Measurements from ENCODE around the gene ETV6. TPM values are rescaled to one million over a fixed set of nuclear protein-coding genes. Genes with fewer than 3 reads are reported as not detected.

Gene ETV6
- total RNA-seq, 2 experiments from 2014 or later, result 53.7 to 54.9 TPM

DNA sequence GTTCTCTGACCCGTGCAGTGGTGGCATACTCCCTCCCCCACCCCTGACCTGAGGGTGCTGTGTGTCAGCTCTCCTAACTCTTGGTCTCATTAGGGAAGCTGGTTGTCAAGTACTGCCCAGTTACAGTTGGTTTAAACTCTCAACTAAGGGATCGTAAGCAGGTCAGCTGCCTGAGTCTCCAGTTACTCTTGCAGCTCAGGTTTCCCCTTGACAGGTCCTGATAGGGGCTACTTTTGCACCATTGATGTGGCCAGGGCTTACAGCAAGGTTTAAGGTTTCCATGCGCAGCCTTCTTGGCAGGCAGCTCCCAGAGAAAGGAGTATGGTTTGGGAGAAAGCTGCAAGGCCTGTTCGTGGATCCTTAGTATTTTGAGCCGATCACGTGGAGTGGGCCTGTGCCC, 74.5 kb downstream of the ETV6 start:
- DNase-seq, result no peak
- H3K27ac Mint-ChIP-seq, result no peak overlapping the region
- CTCF ChIA-PET, result no interaction called here
- peaks cover 31% of the 10 kb centered on the region for H3K36me3 Mint-ChIP-seq (ENCODE audit: low read depth)
- no peaks in the 10 kb centered on the region for H3K27me3 Mint-ChIP-seq
- H3K4me3 Mint-ChIP-seq, result no peak overlapping the region
- H3K9me3 Mint-ChIP-seq, result no peaks in the 10 kb centered on the region
- POLR2A ChIA-PET, result no interaction called here
- peaks cover 41% of the 10 kb centered on the region for H3K4me1 Mint-ChIP-seq

DNA sequence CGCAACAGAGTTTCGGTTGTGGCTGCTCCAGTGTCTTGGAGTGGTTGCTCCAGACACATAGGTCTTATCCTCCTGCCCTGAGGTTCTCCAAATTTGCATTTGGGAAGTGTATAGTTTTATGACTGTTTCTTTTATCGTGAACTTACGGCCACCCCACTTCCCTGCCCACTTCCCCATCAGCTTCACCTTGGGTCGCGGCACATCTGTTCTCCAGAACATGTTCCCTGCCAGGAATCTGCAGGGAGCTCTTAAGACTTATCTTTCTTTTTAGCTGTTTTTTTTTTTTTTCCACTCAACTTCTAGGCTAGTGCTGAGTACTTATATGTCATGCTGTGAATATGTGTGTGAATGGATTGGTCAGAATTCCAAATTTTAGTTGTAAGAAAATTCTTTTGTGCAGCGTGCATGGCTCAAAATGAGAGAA, 75.4 kb downstream of the ETV6 start:
- Mint-ChIP-seq H3K27me3 (no peaks in the 10 kb centered on the region), H3K4me3 (no peak overlapping the region), H3K36me3 (ENCODE audit: low read depth) (peaks cover 30% of the 10 kb centered on the region), H3K27ac (no peak overlapping the region), H3K9me3 (no peaks in the 10 kb centered on the region), H3K4me1 (peaks cover 41% of the 10 kb centered on the region)
- ChIA-PET CTCF (no interaction called here), POLR2A (no interaction called here)
- no peak for DNase-seq

DNA sequence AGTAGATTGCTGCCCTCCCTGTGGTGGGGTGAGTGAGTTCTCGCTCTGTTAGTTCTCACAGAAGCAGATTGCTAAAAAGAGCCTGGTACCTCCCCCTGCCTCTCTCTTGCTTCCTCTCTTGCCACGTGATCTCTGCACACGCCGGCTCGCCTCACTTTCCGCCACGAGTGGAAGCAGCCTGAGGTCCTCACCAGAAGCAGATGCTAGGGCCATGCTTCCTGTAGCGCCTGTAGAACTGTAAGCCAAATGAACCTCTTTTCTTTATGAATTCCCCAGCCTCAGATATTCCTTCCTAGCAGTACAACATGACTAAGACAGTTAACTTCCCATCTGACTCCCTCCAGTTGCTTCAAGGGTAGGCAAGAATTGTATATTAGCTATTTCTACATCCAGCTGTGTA, 76.2 kb downstream of the ETV6 start:
- peaks cover 30% of the 10 kb centered on the region for H3K36me3 Mint-ChIP-seq (ENCODE audit: low read depth)
- DNase-seq, result no peak
- no peaks in the 10 kb centered on the region for H3K9me3 Mint-ChIP-seq
- CTCF ChIA-PET, result no interaction called here
- no peak overlapping the region for H3K27ac Mint-ChIP-seq
- no peaks in the 10 kb centered on the region for H3K27me3 Mint-ChIP-seq
- H3K4me1 Mint-ChIP-seq, result peaks cover 43% of the 10 kb centered on the region
- H3K4me3 Mint-ChIP-seq, result no peak overlapping the region
- POLR2A ChIA-PET, result no interaction called here

DNA sequence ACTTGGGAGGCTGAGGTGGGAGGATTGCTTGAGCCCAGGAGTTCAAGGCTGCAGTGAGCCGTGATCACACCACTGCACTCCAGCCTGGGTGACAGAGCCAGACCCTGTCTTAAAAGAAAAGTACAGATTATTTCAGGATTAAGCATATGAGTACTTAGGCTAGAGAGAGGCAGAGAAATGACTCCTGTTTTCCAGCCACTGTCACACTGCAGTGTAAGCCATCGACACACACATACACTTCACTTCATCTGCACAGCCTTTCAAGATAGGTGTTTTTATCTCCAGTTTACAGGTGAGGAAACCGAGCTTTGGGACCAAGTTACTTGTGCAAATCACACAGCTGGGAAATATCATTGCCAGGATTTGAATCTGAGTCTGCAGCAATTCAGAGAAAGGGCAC, 77.2 kb downstream of the ETV6 start:
- peaks cover 51% of the 10 kb centered on the region for H3K4me1 Mint-ChIP-seq
- no peak for DNase-seq
- no peaks in the 10 kb centered on the region for H3K9me3 Mint-ChIP-seq
- H3K36me3 Mint-ChIP-seq (ENCODE audit: low read depth), result peaks cover 26% of the 10 kb centered on the region
- POLR2A ChIA-PET, result interaction anchor here (1.2 kb wide), 1 partner anchor 84 kb away, joined by 4 read pairs; no protein-coding TSS in a partner anchor
- CTCF ChIA-PET, result interaction anchor here (1.6 kb wide), 1 partner anchor 28 kb away, joined by 6 read pairs; no protein-coding TSS in a partner anchor
- no peak overlapping the region for H3K4me3 Mint-ChIP-seq
- peak overlapping the region; percentile 28 for H3K27ac Mint-ChIP-seq
- no peaks in the 10 kb centered on the region for H3K27me3 Mint-ChIP-seq

DNA sequence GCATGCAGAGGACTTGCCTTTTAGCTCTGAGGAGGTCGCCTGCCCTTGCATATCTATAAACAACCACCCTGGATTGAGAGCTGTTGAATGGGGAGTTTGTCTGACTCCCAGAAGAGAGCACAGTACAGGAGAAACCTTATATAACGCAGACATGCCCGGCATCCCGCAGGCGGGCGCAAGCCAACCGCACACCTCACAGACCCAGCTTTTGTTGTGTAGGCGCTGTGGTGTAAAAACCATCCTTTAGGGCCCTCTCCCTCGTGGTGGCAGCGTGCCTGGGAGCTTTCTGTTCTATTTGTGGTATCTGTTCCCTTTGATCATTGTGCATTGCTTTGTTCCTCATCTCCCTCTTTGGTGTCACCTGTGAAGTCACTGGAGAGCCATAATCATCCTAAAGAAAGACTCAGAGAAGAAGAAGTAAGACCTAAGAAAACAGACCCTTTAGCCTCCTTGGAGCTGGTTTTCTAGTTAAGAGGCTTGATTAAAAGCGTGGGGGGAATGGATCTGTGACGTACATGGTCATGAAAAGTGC, 77.7 kb downstream of the ETV6 start:
- ChIA-PET CTCF (interaction anchor here (1.6 kb wide), 1 partner anchor 28 kb away, joined by 6 read pairs; no protein-coding TSS in a partner anchor), POLR2A (interaction anchor here (0.8 to 1.2 kb wide), 2 partner anchors 9 to 84 kb away, joined by 3 to 4 read pairs; no protein-coding TSS in a partner anchor)
- H3K9me3 Mint-ChIP-seq, result no peaks in the 10 kb centered on the region
- H3K4me1 Mint-ChIP-seq, result peaks cover 54% of the 10 kb centered on the region
- peak overlapping the region; percentile 28 for H3K27ac Mint-ChIP-seq
- peak; percentile 27 for DNase-seq
- H3K36me3 Mint-ChIP-seq (ENCODE audit: low read depth), result peaks cover 26% of the 10 kb centered on the region
- H3K27me3 Mint-ChIP-seq, result no peaks in the 10 kb centered on the region
- no peak overlapping the region for H3K4me3 Mint-ChIP-seq

DNA sequence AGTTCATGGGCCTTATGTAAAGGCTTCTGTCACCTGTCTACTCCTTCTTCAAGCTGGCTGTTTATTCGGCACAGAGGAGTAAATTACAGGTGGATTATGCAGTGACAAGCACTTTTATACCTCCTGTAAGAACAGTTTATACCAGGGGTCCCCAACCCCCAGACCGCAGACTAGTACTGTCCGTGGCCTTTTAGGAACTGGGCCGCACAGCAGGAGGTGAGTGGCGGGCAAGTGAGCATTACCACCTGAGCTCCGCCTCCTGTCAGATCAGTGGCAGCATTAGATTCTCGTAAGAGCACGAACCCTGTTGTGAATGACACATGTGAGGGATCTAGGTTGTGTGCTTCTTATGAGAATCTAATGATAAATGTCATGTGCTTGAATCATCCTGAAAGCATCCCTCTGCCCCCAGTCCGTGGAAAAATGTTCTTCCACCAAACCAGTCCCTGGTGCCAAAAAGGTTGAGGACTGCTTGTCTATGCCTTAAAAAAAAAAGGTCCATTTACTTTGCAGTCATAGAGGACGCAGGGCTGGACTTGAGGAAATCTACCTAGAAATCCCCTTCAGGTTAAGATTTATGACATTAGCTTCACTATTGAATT, 78.8 kb downstream of the ETV6 start:
- POLR2A ChIA-PET, result no interaction called here
- no peaks in the 10 kb centered on the region for H3K9me3 Mint-ChIP-seq
- H3K27ac Mint-ChIP-seq, result no peak overlapping the region
- no peak for DNase-seq
- H3K4me1 Mint-ChIP-seq, result peaks cover 63% of the 10 kb centered on the region
- CTCF ChIA-PET, result no interaction called here
- no peak overlapping the region for H3K4me3 Mint-ChIP-seq
- H3K36me3 Mint-ChIP-seq (ENCODE audit: low read depth), result peaks cover 29% of the 10 kb centered on the region
- H3K27me3 Mint-ChIP-seq, result no peaks in the 10 kb centered on the region

DNA sequence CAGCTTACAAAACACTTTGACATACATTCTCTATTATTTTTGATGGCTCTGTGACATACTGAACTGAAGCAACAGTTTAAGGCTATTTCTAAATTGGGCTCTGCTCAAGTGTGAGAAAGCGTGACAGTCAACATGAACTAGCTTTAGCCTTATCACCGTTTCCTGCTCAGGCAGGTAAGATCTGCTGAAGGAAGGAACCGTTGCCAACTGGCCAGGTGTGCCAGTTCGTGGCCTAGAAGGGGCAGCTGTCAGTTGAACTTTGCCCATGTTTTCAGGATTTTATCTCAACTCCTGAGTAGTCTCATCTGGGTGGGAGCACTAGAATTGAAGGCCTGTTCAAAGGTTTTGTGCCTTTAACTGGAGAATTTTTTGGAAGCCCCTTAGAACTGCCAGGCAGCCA, 79.5 kb downstream of the ETV6 start:
- H3K4me3 Mint-ChIP-seq, result no peak overlapping the region
- H3K4me1 Mint-ChIP-seq, result peaks cover 67% of the 10 kb centered on the region
- no peaks in the 10 kb centered on the region for H3K9me3 Mint-ChIP-seq
- ChIA-PET CTCF (no interaction called here), POLR2A (no interaction called here)
- H3K27me3 Mint-ChIP-seq, result no peaks in the 10 kb centered on the region
- peaks cover 32% of the 10 kb centered on the region for H3K36me3 Mint-ChIP-seq (ENCODE audit: low read depth)
- H3K27ac Mint-ChIP-seq, result no peak overlapping the region
- no peak for DNase-seq

DNA sequence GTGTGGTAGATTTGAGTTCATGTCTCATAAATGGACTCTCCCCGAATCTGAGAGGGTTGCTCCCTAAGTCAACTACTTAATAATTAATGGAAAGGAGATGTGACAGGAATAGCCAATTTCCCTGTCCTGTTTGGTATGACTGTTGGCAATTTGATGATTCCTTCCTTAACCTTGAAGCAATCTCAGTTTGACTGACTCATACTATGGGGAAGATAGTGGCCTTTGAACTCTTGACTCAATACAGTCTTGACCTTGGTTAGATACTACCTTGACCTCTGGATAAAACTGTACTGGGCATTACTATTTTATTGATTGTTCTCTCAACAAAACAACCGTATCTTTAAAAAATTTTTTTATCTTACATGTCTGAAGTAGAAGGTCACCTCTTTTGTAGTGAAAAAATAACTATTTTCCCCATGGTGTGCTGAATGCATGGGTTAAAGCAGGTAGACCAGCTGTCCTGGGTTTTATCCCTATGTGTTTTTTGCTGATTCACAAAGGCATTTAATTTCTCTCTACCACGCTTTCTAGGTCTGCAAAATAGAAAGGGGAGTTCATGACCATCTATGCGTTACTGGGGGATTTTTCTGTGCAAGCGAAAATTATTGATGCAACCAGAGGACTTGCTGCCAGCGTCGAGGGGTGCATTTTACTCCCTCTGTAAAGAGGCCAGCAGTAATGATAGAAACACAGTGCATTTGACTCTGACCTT, 80.1 kb downstream of the ETV6 start:
- Mint-ChIP-seq H3K9me3 (no peaks in the 10 kb centered on the region), H3K4me3 (no peak overlapping the region), H3K27ac (no peak overlapping the region), H3K27me3 (no peaks in the 10 kb centered on the region), H3K36me3 (ENCODE audit: low read depth) (peaks cover 32% of the 10 kb centered on the region), H3K4me1 (peaks cover 69% of the 10 kb centered on the region)
- ChIA-PET POLR2A (interaction anchor here (2.0 kb wide), 1 partner anchor 8 kb away, joined by 7 read pairs; no protein-coding TSS in a partner anchor), CTCF (no interaction called here)
- no peak for DNase-seq

DNA sequence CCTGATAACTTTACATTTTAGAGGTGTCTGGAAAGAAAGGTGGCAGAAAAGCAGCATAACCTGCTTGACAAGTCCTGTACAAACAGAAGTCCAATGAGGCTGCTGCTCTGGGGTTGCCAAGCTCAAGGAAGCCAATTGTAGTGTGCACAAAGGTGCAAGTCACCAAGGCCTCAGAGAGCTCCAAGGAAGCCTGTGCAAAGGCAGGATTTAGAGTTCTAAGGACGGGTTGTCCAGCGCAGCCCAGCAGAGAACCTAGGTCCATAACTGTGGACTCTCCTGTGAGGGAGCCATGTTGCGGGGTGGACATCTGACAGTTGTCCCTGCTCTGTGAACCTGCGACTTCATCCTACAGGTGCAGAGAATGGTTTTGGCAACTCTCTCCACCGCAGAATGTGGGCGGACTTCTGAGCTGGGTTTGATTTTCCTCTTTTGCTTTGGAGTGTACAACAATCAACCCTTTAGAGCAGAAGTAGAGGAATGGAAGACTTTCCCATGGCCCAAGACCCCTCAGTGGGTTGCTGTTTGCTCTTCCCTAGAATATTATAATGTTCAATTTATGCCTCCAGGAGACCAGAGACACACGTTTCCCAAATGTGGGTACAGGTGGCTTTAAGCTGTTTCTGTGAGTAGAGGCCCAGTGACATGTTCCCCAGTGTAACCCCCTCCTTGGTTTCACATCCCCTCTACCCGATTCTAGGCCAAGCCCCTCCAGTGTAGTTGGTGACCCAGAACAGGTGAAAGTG, 81.0 kb downstream of the ETV6 start:
- DNase-seq, result no peak
- Mint-ChIP-seq H3K4me3 (no peak overlapping the region), H3K27ac (peak overlapping the region; percentile 70), H3K27me3 (no peaks in the 10 kb centered on the region), H3K9me3 (no peaks in the 10 kb centered on the region), H3K36me3 (ENCODE audit: low read depth) (peaks cover 32% of the 10 kb centered on the region), H3K4me1 (peaks cover 70% of the 10 kb centered on the region)
- POLR2A ChIA-PET, result interaction anchor here (0.8 to 2.4 kb wide), 7 partner anchors 9 to 279 kb away, joined by 3 to 10 read pairs (median 4); partner anchors contain the start of gene ETV6
- CTCF ChIA-PET, result interaction anchor here (1.0 to 2.3 kb wide), 3 partner anchors 32 to 303 kb away, joined by 3 to 9 read pairs (median 3); no protein-coding TSS in a partner anchor

DNA sequence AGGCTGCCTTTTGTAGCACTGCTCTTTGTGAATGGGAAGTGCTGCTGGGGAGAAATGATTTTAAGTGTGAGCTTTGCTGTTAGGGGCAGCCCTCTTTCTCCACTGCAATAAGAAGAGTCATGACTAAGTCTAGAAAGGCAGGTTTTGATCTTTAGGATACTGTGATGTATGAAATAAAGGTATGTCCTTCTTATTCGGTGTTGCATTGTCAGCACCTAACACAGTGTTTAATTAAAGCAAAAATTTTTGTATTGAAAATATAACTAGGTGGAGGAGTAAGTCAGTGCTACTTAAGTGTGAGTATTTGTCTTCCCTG, 81.5 kb downstream of the ETV6 start:
- Mint-ChIP-seq H3K36me3 (ENCODE audit: low read depth) (peaks cover 30% of the 10 kb centered on the region), H3K27me3 (no peaks in the 10 kb centered on the region), H3K4me1 (peaks cover 66% of the 10 kb centered on the region), H3K27ac (peak overlapping the region; percentile 70), H3K4me3 (no peak overlapping the region), H3K9me3 (no peaks in the 10 kb centered on the region)
- ChIA-PET CTCF (interaction anchor here (1.0 to 2.3 kb wide), 3 partner anchors 32 to 302 kb away, joined by 3 to 9 read pairs (median 3); no protein-coding TSS in a partner anchor), POLR2A (interaction anchor here (0.8 to 2.4 kb wide), 7 partner anchors 9 to 278 kb away, joined by 3 to 10 read pairs (median 4); partner anchors contain the start of gene ETV6)
- DNase-seq, result no peak

DNA sequence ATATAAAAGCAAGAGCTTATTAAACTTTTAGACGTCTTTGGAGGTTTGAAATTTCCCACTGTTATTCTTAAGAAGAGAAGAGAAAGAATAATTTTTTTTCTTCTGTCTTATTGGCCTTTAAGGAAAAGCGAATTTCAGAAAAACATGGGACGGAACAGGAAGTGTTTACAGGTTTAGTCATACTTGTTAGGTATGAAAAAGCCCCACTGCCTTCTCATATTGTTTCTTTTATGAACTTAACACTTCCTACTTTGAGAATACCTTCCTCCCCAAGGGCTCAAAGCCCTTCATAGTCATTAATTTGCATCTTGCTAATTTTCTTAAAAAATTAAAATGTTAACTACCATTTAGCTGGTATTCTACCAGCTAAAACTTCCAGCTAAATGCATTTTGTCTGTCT, 82.0 kb downstream of the ETV6 start:
- H3K4me1 Mint-ChIP-seq, result peaks cover 62% of the 10 kb centered on the region
- DNase-seq, result no peak
- ChIA-PET CTCF (interaction anchor here (1.0 to 2.3 kb wide), 3 partner anchors 31 to 302 kb away, joined by 3 to 9 read pairs (median 3); no protein-coding TSS in a partner anchor), POLR2A (interaction anchor here (0.8 to 2.4 kb wide), 6 partner anchors 10 to 278 kb away, joined by 3 to 10 read pairs (median 6); partner anchors contain the start of gene ETV6)
- no peaks in the 10 kb centered on the region for H3K9me3 Mint-ChIP-seq
- peaks cover 26% of the 10 kb centered on the region for H3K36me3 Mint-ChIP-seq (ENCODE audit: low read depth)
- peak overlapping the region; percentile 33 for H3K4me3 Mint-ChIP-seq
- no peaks in the 10 kb centered on the region for H3K27me3 Mint-ChIP-seq
- H3K27ac Mint-ChIP-seq, result peak overlapping the region; percentile 70

DNA sequence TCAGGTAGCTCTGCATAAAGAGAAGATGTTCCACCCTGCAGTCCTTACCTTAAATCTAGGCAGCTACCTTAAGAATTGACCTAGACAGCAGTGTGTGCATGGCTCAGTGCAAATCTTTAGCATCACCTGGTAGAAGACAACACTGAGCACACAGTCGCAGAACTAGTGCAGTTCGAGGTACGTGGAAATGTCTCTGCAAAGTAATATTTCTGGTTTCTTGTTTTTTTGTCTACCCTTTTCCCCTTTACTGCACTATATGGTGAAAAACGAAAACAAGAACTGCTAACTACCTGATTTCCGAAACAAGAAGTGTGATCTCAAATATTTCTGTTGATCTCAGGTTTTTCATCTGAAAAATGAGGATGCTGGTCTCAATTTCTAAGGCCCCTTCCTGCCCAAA, 82.5 kb downstream of the ETV6 start:
- Mint-ChIP-seq H3K4me1 (peaks cover 58% of the 10 kb centered on the region), H3K27me3 (no peaks in the 10 kb centered on the region), H3K4me3 (peak overlapping the region; percentile 33), H3K27ac (peak overlapping the region; percentile 70), H3K9me3 (no peaks in the 10 kb centered on the region), H3K36me3 (ENCODE audit: low read depth) (peaks cover 24% of the 10 kb centered on the region)
- POLR2A ChIA-PET, result interaction anchor here (0.8 to 2.4 kb wide), 5 partner anchors 10 to 277 kb away, joined by 3 to 10 read pairs (median 4); partner anchors contain the start of gene ETV6
- CTCF ChIA-PET, result interaction anchor here (2.3 kb wide), 1 partner anchor 301 kb away, joined by 9 read pairs; no protein-coding TSS in a partner anchor
- no peak for DNase-seq
